Adipocyte (in vitro differentiated cells): ENCODE measurements around the gene ZRANB3.
A peak's percentile ranks its signal among the peaks of the same experiment; 100 is the strongest.
"Not testable (repeated sequence)": the region's sequence is repeated elsewhere in the genome, so short reads cannot be mapped to it uniquely, and the experiment has no call there.

Experiments
- DNase-seq: peaks from one replicate; pipeline ENCODE4 v3.0.0-alpha.2; 2015; ENCODE audit warnings: low read depth
- H3K27me3 ChIP-seq: replicated peaks from 2 replicates; pipeline ENCODE4 v1.7.0; 2013; ENCODE audit warnings: mild to moderate bottlenecking, low read length, moderate library complexity; ENCODE audit not compliant: control insufficient read depth, insufficient read depth
- H3K36me3 ChIP-seq: 2 replicates; pipeline ENCODE4 v1.7.0; 2013; ENCODE audit warnings: low read length, mild to moderate bottlenecking, moderate library complexity; ENCODE audit not compliant: control insufficient read depth, insufficient read depth, severe bottlenecking
- H3K4me1 ChIP-seq: 2 replicates; pipeline ENCODE4 v1.7.0; 2013; ENCODE audit warnings: mild to moderate bottlenecking, low read length, moderate library complexity; ENCODE audit not compliant: control insufficient read depth, insufficient read depth
- H3K4me3 ChIP-seq: 2 replicates; pipeline ENCODE4 v1.7.0; 2013; ENCODE audit warnings: mild to moderate bottlenecking, low read length, moderate library complexity
- H3K9ac ChIP-seq: 2 replicates; pipeline ENCODE4 v1.7.0; 2013; ENCODE audit warnings: mild to moderate bottlenecking, low read length, moderate library complexity
- H3K9me3 ChIP-seq: 2 replicates; pipeline ENCODE4 v1.7.0; 2013; ENCODE audit warnings: mild to moderate bottlenecking, low read length, moderate library complexity; ENCODE audit not compliant: control insufficient read depth

The ZRANB3 gene

GRCh38 chr2:135327146-135327545, 203.9 kb downstream of the ZRANB3 start:
- Histone ChIP-seq H3K36me3 (no peaks in the 10 kb centered on the region), H3K4me3 (no peak overlapping the region), H3K27me3 (no peaks in the 10 kb centered on the region), H3K9ac (no peak overlapping the region), H3K9me3 (no peaks in the 10 kb centered on the region), H3K4me1 (no peaks in the 10 kb centered on the region)
- DNase-seq = no peak

DNA sequence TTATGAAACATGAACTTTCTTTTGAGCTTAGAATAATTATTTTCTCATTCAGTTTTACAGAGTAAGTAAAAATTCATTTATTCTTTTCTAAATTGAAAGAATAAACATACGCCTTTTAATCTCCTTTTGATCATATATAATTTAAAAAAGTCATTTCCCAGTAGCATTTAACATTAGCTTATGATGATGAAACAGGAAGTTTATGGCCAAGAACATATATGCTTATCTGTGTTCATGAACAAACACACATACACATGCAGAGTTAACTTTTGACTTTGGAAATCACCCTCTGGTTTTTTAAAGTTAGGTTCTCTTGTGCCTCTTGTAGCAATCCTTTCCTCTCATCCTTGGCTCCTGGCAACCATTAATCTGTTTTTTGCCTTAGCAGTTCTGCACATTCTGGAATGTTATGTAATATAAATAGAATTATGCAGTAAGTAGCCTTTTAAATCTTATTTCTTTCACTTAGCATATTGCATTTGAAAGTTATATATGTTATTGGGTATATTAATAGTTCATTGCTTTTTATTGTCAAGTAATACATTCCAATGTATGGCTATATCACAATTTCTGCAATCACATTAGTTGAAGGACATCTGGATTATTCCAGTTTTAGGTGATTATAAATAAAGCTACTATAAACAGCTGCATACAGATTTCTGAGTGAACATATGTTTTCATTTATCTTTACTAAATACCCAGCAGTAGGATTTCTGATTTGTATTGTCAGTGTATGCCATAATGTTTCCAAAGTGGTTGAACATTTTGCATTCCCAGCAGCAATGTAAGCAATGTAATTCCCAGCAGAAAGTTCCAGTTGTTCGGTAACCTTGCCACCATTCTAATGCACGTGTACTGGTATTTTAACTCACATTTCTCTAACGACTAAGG, 210.3 kb downstream of the ZRANB3 start:
- no peaks in the 10 kb centered on the region for H3K4me1 ChIP-seq
- peak; percentile 41 for DNase-seq
- H3K36me3 ChIP-seq = no peaks in the 10 kb centered on the region
- no peak overlapping the region for H3K4me3 ChIP-seq
- no peak overlapping the region for H3K9ac ChIP-seq
- no peaks in the 10 kb centered on the region for H3K9me3 ChIP-seq
- H3K27me3 ChIP-seq = no peaks in the 10 kb centered on the region

DNA sequence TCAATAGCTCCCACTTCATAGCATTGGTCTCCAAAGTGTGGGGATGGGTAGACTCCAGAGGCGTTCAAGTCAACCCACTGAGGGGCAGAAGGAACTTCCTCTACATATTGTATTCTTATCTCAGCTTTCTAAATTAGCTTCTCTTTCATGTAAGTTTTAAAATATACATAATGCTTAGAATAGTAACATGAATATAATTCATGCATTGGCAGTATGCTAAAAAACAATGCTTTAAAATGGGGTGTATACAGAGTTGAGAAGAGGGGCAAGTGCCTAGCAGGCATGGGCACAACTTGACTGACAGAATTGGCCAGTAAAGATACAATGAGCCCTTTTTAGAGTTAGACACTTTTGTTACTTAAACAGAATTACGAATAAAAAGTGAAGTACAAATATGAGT, 212.2 kb downstream of the ZRANB3 start:
- Histone ChIP-seq H3K4me3 (no peak overlapping the region), H3K9me3 (no peaks in the 10 kb centered on the region), H3K4me1 (no peaks in the 10 kb centered on the region), H3K36me3 (no peaks in the 10 kb centered on the region), H3K27me3 (no peaks in the 10 kb centered on the region), H3K9ac (no peak overlapping the region)
- no peak for DNase-seq

- Histone ChIP-seq H3K27me3 (no peaks in the 10 kb centered on the region), H3K4me3 (no peak overlapping the region), H3K4me1 (no peaks in the 10 kb centered on the region), H3K36me3 (no peaks in the 10 kb centered on the region), H3K9ac (no peak overlapping the region), H3K9me3 (no peaks in the 10 kb centered on the region)
- no peak for DNase-seq
Measured at GRCh38 chr2:135317375-135317774, 213.6 kb downstream of the ZRANB3 start.

DNA sequence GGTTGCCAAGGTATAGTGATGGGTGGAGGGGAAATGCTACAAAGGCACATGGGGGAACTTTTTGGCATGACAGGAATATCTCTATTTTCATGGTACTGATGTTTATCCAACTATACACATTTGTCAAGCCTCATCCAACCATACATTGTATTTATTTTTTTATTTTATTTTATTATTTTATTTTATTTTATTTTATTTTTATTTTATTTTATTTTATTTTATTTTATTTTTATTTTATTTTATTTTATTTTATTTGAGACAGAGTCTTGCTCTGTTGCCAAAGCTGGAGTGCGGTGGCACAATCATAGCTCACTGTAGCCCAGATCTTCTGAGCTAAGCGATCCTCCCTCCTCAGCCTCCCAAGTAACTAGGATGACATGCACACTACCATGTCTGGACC, 219.1 kb downstream of the ZRANB3 start:
- Histone ChIP-seq H3K4me1 (no peaks in the 10 kb centered on the region), H3K4me3 (no peak overlapping the region), H3K9ac (no peak overlapping the region), H3K9me3 (no peaks in the 10 kb centered on the region), H3K27me3 (no peaks in the 10 kb centered on the region), H3K36me3 (no peaks in the 10 kb centered on the region)
- no peak for DNase-seq

DNA sequence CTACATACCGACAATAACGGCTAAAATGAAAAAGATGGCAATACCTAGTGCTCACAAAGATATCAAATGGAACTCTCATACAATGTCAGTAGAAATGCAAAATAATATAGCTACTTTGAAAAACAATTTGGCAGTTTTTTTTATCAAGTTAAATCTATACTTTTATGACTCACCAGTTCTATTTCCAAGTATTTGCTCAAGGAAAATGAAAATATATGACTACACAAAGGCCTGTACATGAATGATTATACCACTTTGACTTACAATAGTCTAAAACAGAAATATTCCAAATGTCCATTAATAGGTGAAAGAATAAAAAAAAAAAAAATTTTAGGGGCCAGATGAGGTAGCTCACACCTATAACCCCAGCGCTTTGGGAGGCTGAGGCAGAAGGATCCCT, 219.8 kb downstream of the ZRANB3 start:
- no peak for DNase-seq
- Histone ChIP-seq H3K4me1 (no peaks in the 10 kb centered on the region), H3K9ac (no peak overlapping the region), H3K27me3 (no peaks in the 10 kb centered on the region), H3K4me3 (no peak overlapping the region), H3K36me3 (no peaks in the 10 kb centered on the region), H3K9me3 (no peaks in the 10 kb centered on the region)

DNA sequence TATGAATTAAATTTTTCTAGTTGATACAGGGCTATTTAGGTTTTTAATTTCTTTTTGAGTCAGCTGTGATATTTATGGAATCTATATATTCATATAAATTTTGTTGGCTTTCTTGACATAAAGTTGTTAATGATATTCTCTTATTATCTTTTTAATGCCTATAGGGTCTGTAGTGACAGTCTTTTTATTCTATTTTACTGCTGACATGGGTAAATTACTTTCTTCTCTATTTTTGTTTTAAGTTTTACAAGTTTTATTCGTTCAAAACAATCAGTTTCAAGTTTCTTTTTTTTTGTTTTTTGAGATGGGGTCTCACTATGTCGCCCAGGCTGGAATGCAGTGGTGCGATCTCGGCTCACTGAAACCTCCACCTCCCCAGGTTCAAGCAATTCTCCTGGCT, 226.3 kb downstream of the ZRANB3 start:
- H3K9me3 ChIP-seq = peaks cover 10% of the 10 kb centered on the region
- H3K36me3 ChIP-seq = no peaks in the 10 kb centered on the region
- H3K27me3 ChIP-seq = no peaks in the 10 kb centered on the region
- H3K4me3 ChIP-seq = no peak overlapping the region
- DNase-seq = no peak
- no peaks in the 10 kb centered on the region for H3K4me1 ChIP-seq
- no peak overlapping the region for H3K9ac ChIP-seq

GRCh38 chr2:135299658-135300244, 231.3 kb downstream of the ZRANB3 start:
- H3K36me3 ChIP-seq = no peaks in the 10 kb centered on the region
- peak; percentile 7 for DNase-seq
- H3K9me3 ChIP-seq = no peaks in the 10 kb centered on the region
- H3K27me3 ChIP-seq = no peaks in the 10 kb centered on the region
- no peak overlapping the region for H3K4me3 ChIP-seq
- H3K4me1 ChIP-seq = no peaks in the 10 kb centered on the region
- H3K9ac ChIP-seq = no peak overlapping the region

DNA sequence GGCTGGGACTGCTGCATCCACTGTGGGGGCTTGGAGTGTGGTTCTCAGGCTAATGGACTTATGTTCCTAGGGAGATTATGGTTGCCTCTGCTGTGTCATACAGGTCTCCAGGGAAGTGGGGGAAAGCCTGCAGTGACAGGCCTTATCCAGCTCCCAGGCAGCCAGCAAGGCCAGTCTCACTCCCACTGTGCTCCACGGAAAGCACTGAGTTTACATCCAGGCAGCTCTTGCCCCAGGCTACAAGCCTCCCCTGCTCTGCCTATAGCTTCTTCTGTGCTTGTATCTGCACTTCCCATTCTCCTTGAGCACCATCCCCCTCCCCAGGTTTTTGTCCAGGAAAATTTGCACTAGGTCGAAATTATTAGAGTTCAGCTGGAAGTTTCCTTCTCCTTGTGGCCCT, 231.9 kb downstream of the ZRANB3 start:
- no peak for DNase-seq
- H3K36me3 ChIP-seq = no peaks in the 10 kb centered on the region
- H3K27me3 ChIP-seq = no peaks in the 10 kb centered on the region
- no peaks in the 10 kb centered on the region for H3K4me1 ChIP-seq
- H3K9me3 ChIP-seq = no peaks in the 10 kb centered on the region
- H3K9ac ChIP-seq = no peak overlapping the region
- H3K4me3 ChIP-seq = no peak overlapping the region

- H3K4me3 ChIP-seq, H3K9me3 ChIP-seq, H3K4me1 ChIP-seq, H3K27me3 ChIP-seq, H3K36me3 ChIP-seq, H3K9ac ChIP-seq, DNase-seq: not testable (repeated sequence)
Measured at GRCh38 chr2:135287121-135287520, 243.9 kb downstream of the ZRANB3 start.

DNA sequence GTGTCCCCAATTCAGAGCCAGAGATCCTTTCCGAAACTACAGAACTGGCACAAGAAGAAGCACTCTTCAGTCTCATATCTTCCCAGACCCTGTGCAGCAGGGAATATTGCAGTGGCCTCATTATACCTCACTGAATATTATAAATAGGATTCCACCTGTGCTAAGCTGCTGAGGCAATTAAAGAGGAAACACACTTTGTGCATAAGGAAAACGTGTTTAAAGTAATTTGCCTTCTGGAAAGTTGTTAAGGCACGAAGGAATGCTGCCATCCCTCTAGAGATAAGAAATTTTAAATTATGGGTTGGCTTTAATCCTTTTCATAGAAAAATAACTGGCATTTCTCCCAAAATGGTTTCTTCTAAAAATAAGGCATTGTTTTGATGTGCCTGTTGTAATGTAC, 245.6 kb downstream of the ZRANB3 start:
- Histone ChIP-seq H3K4me3 (no peak overlapping the region), H3K36me3 (no peaks in the 10 kb centered on the region), H3K27me3 (no peaks in the 10 kb centered on the region), H3K9me3 (peaks cover 5% of the 10 kb centered on the region), H3K4me1 (no peaks in the 10 kb centered on the region), H3K9ac (no peak overlapping the region)
- DNase-seq = no peak
